Bronchial epithelial cell (primary cell): ENCODE results near the gene CD151. TPM values are rescaled to one million over a fixed set of nuclear protein-coding genes. Genes with fewer than 3 reads are reported as not detected.

Experiments
- DNase-seq: peaks from one replicate; pipeline ENCODE4 v3.0.0-alpha.2; 2010; ENCODE audit warnings: low read depth
- FAIRE-seq: peaks from 2 replicates; lab custom pipeline; 2011; peaks lifted over from hg19 to GRCh38; lab: Jason Lieb, UNC
- H3K27me3 ChIP-seq: 2 replicates; pipeline ENCODE4 v1.5.1; 2011; ENCODE audit warnings: low read length; ENCODE audit not compliant: control insufficient read depth, insufficient read depth
- H3K36me3 ChIP-seq: 2 replicates; pipeline ENCODE4 v1.5.1; 2011; ENCODE audit warnings: low read length; ENCODE audit not compliant: control insufficient read depth, insufficient read depth
- H3K4me3 ChIP-seq: 2 replicates; pipeline ENCODE4 v1.5.1; 2011; ENCODE audit warnings: mild to moderate bottlenecking, low read depth, low read length, control low read depth
- total RNA-seq: library from RNA; depleted of rRNA; stranded (reverse); fragments of >200 nt; gene quantifications from 2 replicates; pipeline ENCODE4 v1.2.1, GENCODE V29; 2014
- TF ChIP-seq, protein P1 (sequence below): IDR thresholded peaks from 2 replicates; pipeline ENCODE4 v1.5.1; 2011; ENCODE audit warnings: mild to moderate bottlenecking, moderate library complexity, low read length, control low read depth, inconsistent platforms; ENCODE audit not compliant: insufficient read depth, severe bottlenecking

CD151 gene
- total RNA-seq, 1 donor from 2014 or later: 324 TPM

DNA sequence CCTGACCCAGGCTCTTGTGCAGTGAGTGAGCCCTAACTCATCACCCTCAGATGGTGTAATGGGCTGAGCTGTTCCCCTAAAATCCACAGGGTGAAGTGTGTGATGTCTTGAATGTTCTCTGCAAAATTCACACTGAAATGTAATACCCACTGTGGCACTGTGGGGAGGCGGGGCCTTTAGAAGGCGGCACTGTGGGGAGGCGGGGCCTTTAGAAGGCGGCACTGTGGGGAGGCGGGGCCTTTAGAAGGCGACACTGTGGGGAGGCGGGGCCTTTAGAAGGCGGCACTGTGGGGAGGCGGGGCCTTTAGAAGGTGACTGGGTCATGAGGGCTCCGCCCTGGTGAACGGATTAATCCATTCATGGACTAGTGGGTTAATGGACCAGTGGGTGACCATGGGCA is 44.8 kb downstream of the CD151 start:
- FAIRE-seq (no peak), DNase-seq (no peak)
- H3K36me3 ChIP-seq: peaks cover 6% of the 10 kb centered on the region

DNA sequence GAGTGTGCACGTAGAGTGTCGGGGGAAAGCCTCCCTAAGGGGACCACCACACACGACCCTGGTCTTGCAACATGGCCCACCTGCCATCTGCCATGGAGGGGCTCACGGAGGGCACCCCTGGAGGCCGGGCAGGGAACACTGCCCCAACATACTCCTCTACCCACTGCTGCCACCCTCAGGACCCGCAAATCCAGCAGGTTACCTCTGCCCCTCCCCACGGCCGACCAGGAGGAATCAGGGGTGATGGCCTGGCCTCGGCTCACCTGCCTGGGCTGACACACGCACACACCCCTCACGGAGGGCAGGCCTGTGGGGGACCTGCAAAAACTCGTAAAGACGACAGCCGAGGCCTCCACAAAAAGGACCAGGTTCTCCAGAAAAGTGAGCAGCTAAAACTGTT is 47.7 kb downstream of the CD151 start:
- FAIRE-seq (no peak), DNase-seq (no peak)
- peaks cover 9% of the 10 kb centered on the region for H3K36me3 ChIP-seq
- TF ChIP-seq, protein P1, sequence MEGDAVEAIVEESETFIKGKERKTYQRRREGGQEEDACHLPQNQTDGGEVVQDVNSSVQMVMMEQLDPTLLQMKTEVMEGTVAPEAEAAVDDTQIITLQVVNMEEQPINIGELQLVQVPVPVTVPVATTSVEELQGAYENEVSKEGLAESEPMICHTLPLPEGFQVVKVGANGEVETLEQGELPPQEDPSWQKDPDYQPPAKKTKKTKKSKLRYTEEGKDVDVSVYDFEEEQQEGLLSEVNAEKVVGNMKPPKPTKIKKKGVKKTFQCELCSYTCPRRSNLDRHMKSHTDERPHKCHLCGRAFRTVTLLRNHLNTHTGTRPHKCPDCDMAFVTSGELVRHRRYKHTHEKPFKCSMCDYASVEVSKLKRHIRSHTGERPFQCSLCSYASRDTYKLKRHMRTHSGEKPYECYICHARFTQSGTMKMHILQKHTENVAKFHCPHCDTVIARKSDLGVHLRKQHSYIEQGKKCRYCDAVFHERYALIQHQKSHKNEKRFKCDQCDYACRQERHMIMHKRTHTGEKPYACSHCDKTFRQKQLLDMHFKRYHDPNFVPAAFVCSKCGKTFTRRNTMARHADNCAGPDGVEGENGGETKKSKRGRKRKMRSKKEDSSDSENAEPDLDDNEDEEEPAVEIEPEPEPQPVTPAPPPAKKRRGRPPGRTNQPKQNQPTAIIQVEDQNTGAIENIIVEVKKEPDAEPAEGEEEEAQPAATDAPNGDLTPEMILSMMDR: no peak
- H3K27me3 ChIP-seq: no peaks in the 10 kb centered on the region
- no peak overlapping the region for H3K4me3 ChIP-seq

More for the DNA sequence above, 44.8 kb downstream of the CD151 start:
- Histone ChIP-seq H3K27me3 (no peaks in the 10 kb centered on the region), H3K4me3 (no peak overlapping the region)
- TF ChIP-seq, protein P1: no peak

DNA sequence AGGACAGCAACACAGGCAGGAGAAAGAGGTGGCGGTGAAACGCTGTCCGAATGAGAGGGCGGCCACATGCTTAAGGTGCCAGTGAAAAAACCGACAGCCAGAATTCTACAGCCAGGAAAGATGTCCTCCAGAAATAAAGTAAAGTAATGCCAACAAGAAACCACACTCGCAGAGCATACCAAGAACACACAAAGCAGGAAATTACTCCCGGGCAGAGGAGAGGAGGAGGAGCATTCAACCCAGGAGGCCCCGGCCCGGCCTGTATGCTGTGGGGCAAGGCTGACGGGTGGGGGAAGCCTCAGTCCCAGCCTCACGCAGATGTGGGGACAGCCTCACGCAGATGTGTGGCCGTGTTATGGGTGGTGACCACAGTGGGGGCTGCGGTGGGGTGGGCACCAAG is 49.8 kb downstream of the CD151 start:
- DNase-seq: no peak
- TF ChIP-seq, protein P1: no peak
- H3K36me3 ChIP-seq: peaks cover 13% of the 10 kb centered on the region
- FAIRE-seq: no peak
- no peaks in the 10 kb centered on the region for H3K27me3 ChIP-seq
- no peak overlapping the region for H3K4me3 ChIP-seq

DNA sequence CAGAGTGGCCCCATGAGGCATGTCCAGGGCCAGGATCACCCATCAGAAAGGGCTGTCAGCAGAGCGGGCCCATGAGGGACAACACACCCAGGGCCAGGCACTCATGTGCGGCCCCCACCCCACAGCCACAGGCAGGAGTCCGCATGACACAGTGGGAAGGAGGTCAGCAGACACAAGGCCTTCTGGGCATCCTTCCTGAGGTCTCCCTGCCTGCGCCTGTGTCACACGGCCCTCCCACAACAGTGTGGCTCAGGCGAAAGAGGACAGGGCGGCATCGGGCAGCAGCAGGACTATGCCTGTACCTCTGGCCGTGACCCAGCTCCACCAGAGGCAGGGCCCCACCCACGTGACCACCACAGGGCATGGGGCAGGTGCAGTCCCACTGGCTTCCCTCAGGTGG is 50.8 kb downstream of the CD151 start:
- peaks cover 13% of the 10 kb centered on the region for H3K36me3 ChIP-seq
- no peak overlapping the region for H3K4me3 ChIP-seq
- H3K27me3 ChIP-seq: no peaks in the 10 kb centered on the region
- TF ChIP-seq, protein P1: no peak
- FAIRE-seq: peak; percentile 82
- DNase-seq: no peak

DNA sequence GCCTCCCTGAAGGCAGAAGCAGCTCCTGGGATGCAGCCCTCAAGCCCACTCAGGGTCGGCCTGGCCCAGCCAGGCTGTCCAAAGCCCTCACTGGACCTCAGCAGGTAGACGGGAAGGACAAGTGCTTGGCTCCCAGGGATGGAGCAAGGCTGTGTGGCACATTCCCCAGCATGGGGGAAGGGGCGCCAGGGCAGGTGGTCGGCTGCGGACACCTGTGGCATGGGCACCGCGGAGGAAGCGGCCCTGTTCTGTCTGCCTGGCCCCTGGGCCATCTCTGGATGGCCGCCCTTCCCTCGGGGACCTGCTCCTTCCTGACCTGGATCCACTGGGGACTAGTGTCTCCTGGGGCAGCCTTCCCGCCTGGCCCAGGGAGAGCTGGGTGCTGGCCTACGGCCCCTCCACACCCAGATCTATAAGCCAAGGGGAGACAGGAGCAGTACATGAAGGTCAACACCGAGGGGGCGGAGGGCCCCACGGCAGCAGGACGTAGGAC is 51.9 kb downstream of the CD151 start:
- no peak for FAIRE-seq
- Histone ChIP-seq H3K27me3 (no peaks in the 10 kb centered on the region), H3K36me3 (peaks cover 18% of the 10 kb centered on the region), H3K4me3 (no peak overlapping the region)
- no peak for DNase-seq
- TF ChIP-seq, protein P1: no peak

DNA sequence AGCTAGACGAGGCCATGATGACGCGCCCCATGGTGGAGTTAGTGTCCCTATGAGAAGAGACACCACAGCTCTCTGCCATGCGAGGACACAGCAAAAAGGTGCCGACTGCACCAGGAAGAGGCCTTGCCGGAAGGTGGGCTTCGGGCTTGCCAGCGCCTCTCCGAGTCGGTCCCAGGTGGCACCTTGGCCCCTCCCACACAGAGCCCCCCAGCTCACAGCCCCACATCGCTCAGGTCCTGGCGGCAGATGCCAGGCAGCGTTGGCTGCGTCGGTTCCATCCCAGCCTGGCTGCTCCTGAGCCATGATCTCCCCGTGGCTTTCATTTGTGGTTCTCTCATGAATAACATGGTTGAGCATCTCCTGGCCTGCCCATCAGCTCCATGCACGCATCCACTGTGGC is 53.8 kb downstream of the CD151 start:
- TF ChIP-seq, protein P1: no peak
- DNase-seq: no peak
- Histone ChIP-seq H3K27me3 (no peaks in the 10 kb centered on the region), H3K36me3 (peaks cover 18% of the 10 kb centered on the region), H3K4me3 (no peak overlapping the region)
- no peak for FAIRE-seq
